Fibroblast of the aortic adventitia (primary cell): Measurements from ENCODE around the gene E2F3. TPM values are rescaled to one million over a fixed set of nuclear protein-coding genes. Genes with fewer than 3 reads are reported as not detected.
A peak's percentile ranks its signal among the peaks of the same experiment; 100 is the strongest.

Source experiments
- DNase-seq: peaks from one replicate; pipeline ENCODE4 v3.0.0-alpha.2; 2010; ENCODE audit warnings: low read depth
- H3K4me3 ChIP-seq: 2 replicates; pipeline ENCODE4 v1.5.1; 2011; ENCODE audit warnings: low read depth, mild to moderate bottlenecking, control low read depth, low read length, moderate library complexity
- total RNA-seq: library from RNA; depleted of rRNA; stranded (reverse); fragments of >200 nt; gene quantifications from 2 replicates; pipeline ENCODE4 v1.2.3, GENCODE V29; 2012; ENCODE audit warnings: low replicate concordance
- TF ChIP-seq, protein P1 (sequence below): IDR thresholded peaks from 2 replicates; pipeline ENCODE4 v1.5.1; 2011; ENCODE audit warnings: mild to moderate bottlenecking, low read length, control low read depth, inconsistent platforms; ENCODE audit not compliant: insufficient read depth

E2F3 gene
- total RNA-seq, 1 donor, result 7.4 TPM

DNA sequence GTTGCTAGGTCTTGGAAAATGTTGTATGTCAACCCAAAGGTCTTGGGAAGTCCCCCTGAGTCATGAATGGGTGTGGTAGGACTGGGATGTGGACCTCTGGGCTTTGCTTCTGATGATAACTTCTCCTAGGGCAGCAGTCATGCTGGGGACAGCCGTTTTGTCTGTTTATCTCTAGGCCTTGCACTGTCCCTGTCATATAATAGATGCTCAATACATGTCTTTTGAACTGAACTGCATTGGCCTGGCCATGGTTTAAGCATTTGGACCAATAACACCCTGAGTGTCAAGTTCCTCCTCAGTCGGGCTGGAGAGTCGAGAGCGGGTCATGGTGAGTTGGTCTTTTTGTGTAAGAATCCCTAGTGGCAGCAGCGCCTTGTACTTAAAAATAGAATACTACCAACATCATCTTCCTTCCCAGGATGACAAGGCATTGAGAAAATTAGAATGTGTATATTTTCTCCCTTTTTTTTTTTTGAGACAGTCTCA lies 43.1 kb downstream of the E2F3 start:
- DNase-seq, result peak; percentile 27
- H3K4me3 ChIP-seq, result no peak overlapping the region
- TF ChIP-seq, protein P1, sequence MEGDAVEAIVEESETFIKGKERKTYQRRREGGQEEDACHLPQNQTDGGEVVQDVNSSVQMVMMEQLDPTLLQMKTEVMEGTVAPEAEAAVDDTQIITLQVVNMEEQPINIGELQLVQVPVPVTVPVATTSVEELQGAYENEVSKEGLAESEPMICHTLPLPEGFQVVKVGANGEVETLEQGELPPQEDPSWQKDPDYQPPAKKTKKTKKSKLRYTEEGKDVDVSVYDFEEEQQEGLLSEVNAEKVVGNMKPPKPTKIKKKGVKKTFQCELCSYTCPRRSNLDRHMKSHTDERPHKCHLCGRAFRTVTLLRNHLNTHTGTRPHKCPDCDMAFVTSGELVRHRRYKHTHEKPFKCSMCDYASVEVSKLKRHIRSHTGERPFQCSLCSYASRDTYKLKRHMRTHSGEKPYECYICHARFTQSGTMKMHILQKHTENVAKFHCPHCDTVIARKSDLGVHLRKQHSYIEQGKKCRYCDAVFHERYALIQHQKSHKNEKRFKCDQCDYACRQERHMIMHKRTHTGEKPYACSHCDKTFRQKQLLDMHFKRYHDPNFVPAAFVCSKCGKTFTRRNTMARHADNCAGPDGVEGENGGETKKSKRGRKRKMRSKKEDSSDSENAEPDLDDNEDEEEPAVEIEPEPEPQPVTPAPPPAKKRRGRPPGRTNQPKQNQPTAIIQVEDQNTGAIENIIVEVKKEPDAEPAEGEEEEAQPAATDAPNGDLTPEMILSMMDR, result no peak

DNA sequence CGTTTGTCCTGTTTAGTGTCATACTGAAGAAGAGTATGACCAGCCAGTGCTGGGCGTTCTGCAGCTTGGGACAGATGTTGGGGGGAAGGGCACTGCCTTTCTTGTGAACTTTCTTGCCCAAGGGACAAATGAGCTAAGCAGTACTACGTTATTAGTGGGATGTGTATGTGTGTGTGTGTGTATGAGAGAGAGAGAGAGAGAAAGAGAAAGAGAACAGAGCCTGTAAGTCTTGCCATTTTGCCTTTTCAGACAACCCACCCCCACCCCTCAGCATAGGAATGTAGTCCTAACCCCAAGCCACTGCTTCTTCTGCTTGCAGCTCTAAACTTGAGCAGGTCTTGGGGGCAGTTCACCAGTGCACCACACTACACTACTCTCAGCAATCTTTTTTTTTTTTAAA lies 45.5 kb downstream of the E2F3 start:
- TF ChIP-seq, protein P1, result no peak
- no peak overlapping the region for H3K4me3 ChIP-seq
- DNase-seq, result no peak

DNA sequence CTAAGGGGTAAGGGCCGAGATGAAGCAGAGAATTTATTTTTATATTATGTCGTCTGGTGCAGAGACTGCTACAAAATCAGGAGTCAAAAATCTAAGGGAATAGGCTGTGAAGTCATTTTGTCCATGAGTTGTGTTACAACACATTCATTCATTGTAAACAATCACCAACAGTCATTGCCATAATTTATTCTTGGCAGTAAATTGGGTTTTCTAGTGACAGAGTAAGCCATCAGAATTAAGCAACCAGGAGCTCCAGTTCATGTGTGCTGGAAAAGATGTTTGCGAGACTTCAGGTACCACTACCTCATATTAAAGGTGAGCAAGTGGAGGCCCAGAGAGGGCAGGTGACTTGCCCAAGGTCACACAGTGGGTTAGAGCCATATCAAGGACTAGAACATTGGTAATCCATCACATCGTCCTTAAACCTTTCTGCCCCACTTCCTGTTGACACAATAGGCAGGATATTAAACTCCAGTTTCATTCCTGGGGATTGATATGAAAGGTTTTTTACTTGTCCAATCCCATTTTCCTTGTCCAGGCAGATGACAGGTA lies 46.0 kb downstream of the E2F3 start:
- no peak overlapping the region for H3K4me3 ChIP-seq
- TF ChIP-seq, protein P1, result no peak
- DNase-seq, result no peak

DNA sequence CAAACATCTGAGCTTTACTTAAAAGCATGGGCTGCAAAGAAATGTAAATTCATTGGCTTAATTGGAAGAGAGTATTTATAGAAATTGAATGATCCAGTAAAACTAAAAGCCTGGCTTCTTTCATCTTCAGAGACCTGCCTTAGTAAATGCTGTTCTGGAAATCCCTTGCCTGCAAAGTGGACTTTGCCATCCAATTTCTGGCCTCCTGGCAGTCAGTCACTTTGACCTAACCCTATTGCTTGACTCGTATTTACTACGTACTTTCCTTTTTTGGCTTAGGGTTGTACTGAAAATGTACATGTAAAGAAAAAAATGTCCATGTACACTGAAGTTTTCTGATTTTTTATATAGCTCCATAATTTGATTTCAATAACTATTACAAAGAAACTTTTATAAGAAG lies 47.1 kb downstream of the E2F3 start:
- no peak for DNase-seq
- TF ChIP-seq, protein P1, result no peak
- no peak overlapping the region for H3K4me3 ChIP-seq

DNA sequence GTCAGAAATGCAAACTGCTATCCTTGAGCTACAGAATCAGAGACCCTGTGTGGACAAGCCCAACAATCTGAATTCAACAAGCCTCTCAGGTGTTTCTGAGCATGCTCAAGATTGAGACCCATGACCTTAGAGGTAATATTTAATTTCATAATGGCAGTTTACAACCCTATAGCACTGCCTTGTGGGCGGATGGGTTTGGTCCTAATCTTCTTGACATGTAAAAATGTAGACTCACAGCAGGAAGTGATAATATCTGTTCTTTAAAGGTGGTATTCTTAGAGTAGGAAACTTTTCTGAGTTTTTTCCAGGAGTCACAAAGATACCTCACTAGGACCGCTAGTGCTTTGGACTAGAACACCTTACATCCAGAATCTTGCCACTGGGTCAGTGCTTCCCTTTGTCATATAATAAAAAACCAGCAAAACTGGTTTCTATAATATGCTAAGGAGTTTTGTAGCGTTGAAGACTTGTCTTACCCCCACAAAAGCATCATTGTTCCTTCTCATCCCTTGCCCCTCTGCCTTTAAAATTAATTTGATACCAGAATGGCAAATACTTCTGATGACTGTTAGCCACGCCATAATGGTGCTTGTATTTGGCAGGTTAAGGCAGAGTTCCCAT lies 52.6 kb downstream of the E2F3 start:
- DNase-seq, result no peak
- TF ChIP-seq, protein P1, result no peak
- no peak overlapping the region for H3K4me3 ChIP-seq

DNA sequence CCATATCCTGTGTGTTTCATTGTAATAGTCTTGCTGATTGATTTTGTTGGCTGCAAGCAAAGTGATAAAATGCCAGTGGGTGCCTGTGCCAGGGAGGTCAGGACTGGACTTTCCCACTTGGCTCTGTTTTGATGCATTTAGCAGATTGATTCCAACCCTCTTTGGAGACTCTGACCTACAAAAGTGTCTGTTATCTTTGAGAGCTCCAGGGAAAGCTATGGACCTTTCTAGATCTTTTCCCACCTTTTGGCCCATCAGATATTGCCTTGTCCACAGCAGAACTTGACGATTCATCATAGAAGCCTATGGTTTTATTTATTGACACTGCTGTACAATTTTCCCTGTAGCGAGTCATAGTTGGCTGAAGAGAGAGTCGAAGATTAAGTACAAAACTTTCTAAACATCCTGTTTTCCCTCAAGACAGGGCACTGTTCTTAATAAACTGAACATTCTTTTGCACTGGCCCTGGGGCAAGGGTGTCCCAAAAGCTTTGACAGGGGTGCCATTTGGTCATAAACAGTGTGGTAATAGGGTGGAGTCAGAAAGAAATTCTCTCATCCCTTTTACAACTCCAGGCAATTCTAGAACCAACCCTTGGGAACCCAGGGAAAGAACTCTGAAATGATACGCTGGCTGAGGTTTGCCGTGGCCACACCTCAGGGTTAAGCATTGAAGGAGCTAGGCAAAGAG lies 53.7 kb downstream of the E2F3 start:
- peak; percentile 53 for DNase-seq
- TF ChIP-seq, protein P1, result no peak
- H3K4me3 ChIP-seq, result no peak overlapping the region
